Activated T-helper 2 cell treated with anti-CD3 and anti-CD28 coated beads, Interferon-gamma antibody, Interleukin-2, Interleukin-4, amounts not matched to agents 10 μg/mL and 5 μg/mL and 100 μg/mL, durations not matched to agents 14 hours and 24 hours and 36 hours (primary cell): ENCODE results near the gene SGCD. TPM values are rescaled to one million over a fixed set of nuclear protein-coding genes. Genes with fewer than 3 reads are reported as not detected.
"Not testable (repeated sequence)": the region's sequence is repeated elsewhere in the genome, so short reads cannot be mapped to it uniquely, and the experiment has no call there.

ENCODE experiments used
- DNase-seq: peaks from one replicate; pipeline ENCODE4 v3.0.0; 2021; ENCODE audit warnings: low spot score
- H3K27ac Mint-ChIP-seq: one replicate; pipeline ENCODE4 v1.8.0; 2021; ENCODE audit warnings: mixed read lengths
- H3K27me3 Mint-ChIP-seq: one replicate; pipeline ENCODE4 v1.8.0; 2021; ENCODE audit warnings: low read depth, mixed read lengths
- H3K36me3 Mint-ChIP-seq: one replicate; pipeline ENCODE4 v1.8.0; 2021; ENCODE audit warnings: low read depth, mixed read lengths
- H3K4me1 Mint-ChIP-seq: one replicate; pipeline ENCODE4 v1.8.0; 2021; ENCODE audit warnings: low read depth, mixed read lengths
- H3K4me3 Mint-ChIP-seq: one replicate; pipeline ENCODE4 v1.8.0; 2021; ENCODE audit warnings: low read depth, mild to moderate bottlenecking, moderate library complexity, mixed read lengths
- H3K9me3 Mint-ChIP-seq: one replicate; pipeline ENCODE4 v1.8.0; 2021; ENCODE audit warnings: mixed read lengths
- intact Hi-C: fragments of 100-400 bp; cut with micrococcal nuclease; formaldehyde crosslinking; loops from one replicate; pipeline ENCODE4 v1.15.1; 2023
- total RNA-seq: library from RNA; stranded (reverse); gene quantifications from 2 replicates; pipeline ENCODE4 v1.2.3, GENCODE V29; 2022

SGCD gene
- total RNA-seq, 1 donor from 2014 or later = not detected

DNA sequence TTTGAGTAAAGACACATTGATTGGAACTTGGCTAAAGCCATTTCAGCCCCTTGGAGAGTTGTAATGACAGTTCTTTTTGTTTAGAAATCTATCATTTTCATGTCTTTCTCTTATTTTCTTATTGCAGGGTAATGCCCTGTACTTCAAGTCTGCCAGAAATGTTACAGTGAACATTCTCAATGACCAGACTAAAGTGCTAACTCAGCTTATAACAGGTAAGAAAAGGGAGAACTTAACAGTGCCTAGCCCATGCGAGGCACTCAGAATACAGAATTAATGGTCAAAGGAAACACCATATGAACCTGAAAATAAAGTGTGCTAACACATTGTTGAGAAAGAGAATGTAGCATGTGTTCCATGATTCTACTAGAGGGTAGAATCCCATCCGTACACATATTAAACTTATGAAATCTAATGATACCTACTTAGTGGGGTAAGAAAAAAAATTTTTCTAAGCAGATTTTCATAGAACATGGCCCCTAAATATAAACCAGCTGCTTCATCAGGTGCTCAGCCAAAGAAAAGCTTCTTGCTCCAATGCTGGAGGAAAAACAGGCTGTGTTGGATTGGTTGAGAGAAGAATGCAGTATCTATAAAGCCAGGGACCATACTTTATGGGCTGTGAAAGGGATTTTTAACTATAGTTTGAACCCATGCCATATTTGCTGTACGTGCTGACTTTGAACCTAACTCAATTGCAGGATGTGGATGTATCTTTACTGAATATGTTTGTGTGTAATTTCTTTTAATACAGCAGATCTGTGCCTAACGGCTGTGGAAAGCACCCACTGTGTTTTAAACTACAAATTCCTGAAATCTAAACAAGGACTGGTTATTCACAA, 262.4 kb downstream of the SGCD start:
- intact Hi-C loops = no loop called here
- Mint-ChIP-seq H3K27ac (no peak overlapping the region), H3K27me3 (peaks cover 16% of the 10 kb centered on the region)

DNA sequence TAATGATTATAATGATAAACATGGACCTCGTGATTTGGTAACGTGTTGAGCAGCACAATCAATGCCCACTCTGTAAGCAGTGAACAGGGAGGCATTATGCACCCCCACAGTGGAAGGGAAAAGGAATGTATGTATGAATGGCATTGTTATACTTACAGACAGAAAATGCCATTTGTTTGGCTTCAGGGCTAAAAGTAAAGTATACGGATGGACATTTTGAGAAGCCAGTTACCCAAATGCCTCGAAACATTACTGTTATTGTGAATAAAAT, 262.9 kb downstream of the SGCD start:
- Mint-ChIP-seq H3K27me3 (peaks cover 16% of the 10 kb centered on the region), H3K27ac (no peak overlapping the region), H3K9me3 (no peaks in the 10 kb centered on the region), H3K36me3 (no peaks in the 10 kb centered on the region), H3K4me1 (no peaks in the 10 kb centered on the region), H3K4me3 (no peak overlapping the region)
- intact Hi-C loops = no loop called here
- no peak for DNase-seq

More for the DNA sequence above, 262.4 kb downstream of the SGCD start:
- H3K4me1 Mint-ChIP-seq = no peaks in the 10 kb centered on the region
- no peaks in the 10 kb centered on the region for H3K9me3 Mint-ChIP-seq
- DNase-seq = no peak
- no peaks in the 10 kb centered on the region for H3K36me3 Mint-ChIP-seq
- H3K4me3 Mint-ChIP-seq = no peak overlapping the region

DNA sequence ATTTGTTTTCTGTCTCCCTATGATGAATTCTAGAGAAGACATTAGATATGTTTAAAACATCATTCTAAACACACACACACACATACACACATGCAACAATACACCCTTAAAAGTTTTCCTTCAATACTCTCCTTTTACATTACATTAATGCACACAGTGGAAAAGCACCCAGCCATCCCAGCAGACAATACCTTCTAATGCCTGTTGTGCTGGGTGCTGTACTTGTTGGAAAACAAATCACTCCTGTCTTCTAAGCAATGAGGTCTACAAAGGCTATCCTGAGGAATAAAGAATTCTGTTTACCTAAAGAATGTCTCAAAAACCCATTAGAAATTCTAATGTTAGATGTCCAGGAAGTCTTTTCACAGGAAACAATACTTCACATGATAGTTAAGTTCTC, 264.0 kb downstream of the SGCD start:
- Mint-ChIP-seq H3K9me3 (no peaks in the 10 kb centered on the region), H3K36me3 (no peaks in the 10 kb centered on the region), H3K4me1 (no peaks in the 10 kb centered on the region), H3K4me3 (no peak overlapping the region), H3K27ac (no peak overlapping the region), H3K27me3 (peaks cover 16% of the 10 kb centered on the region)
- intact Hi-C loops = no loop called here
- DNase-seq = no peak

DNA sequence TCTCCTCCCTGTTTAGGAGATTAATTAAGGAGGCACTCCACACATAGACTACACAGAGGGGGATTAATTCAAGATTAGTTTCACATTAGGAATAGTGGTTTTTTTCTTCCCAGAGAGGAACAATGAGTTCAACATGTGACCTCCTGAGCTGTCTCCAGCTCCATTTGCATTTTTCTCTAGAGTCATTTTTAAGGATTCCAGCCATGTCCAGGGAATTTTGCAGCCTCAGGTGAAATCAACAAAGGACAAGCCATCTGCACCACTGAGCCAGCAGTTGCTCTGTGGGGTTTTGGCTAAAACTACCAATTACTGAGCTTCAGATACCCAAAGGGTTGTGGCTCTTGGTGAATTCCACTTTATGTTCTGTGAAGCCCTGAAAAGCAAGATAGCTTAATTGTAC, 264.7 kb downstream of the SGCD start:
- no peak overlapping the region for H3K27ac Mint-ChIP-seq
- peaks cover 13% of the 10 kb centered on the region for H3K27me3 Mint-ChIP-seq
- H3K4me1 Mint-ChIP-seq = no peaks in the 10 kb centered on the region
- intact Hi-C loops = no loop called here
- H3K4me3 Mint-ChIP-seq = no peak overlapping the region
- no peak for DNase-seq
- H3K9me3 Mint-ChIP-seq = no peaks in the 10 kb centered on the region
- H3K36me3 Mint-ChIP-seq = no peaks in the 10 kb centered on the region

DNA sequence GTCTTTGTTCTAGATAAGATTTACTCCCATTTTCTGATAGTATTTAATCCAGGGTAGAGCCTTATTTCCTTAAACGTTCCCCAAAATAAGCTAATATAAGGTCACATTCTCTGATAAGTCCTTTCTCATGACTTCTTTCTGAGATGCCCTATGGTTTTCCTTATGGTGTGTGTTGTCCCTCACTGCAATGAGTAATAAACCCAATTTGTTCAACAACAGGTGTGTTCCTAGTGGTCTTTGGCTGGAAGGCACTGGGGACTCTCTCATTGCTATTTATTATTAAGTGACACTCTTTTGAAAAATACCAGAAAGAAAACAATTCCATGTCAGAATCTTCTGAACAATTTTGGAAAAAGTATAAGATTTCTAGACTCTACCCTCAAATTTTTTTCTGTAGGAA, 266.6 kb downstream of the SGCD start:
- DNase-seq = no peak
- H3K4me1 Mint-ChIP-seq = no peaks in the 10 kb centered on the region
- no peaks in the 10 kb centered on the region for H3K9me3 Mint-ChIP-seq
- no peak overlapping the region for H3K27ac Mint-ChIP-seq
- no peaks in the 10 kb centered on the region for H3K36me3 Mint-ChIP-seq
- H3K4me3 Mint-ChIP-seq = no peak overlapping the region
- H3K27me3 Mint-ChIP-seq = peaks cover 12% of the 10 kb centered on the region
- intact Hi-C loops = no loop called here

DNA sequence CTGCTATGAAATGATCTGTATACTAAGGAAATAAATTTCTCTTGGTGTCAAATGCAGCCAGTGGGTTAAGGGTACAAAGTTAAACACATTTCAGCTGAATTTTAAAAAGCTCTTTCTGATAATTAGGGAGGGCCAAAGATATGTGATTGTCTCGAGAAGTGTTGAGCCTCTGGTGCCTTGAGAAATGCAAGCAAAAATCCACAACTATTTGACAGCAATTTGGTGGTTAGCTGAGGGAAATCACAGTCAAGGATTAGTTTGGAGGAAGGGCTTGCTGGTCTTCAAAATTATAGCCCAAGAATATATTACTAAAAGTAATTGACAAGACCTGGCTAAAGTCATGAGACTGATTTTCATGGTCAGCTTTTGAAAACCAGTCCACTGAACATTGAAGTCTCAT, 267.4 kb downstream of the SGCD start:
- no peaks in the 10 kb centered on the region for H3K36me3 Mint-ChIP-seq
- peaks cover 9% of the 10 kb centered on the region for H3K27me3 Mint-ChIP-seq
- no peak overlapping the region for H3K27ac Mint-ChIP-seq
- no peaks in the 10 kb centered on the region for H3K4me1 Mint-ChIP-seq
- H3K9me3 Mint-ChIP-seq = no peaks in the 10 kb centered on the region
- intact Hi-C loops = no loop called here
- DNase-seq = no peak
- H3K4me3 Mint-ChIP-seq = no peak overlapping the region

DNA sequence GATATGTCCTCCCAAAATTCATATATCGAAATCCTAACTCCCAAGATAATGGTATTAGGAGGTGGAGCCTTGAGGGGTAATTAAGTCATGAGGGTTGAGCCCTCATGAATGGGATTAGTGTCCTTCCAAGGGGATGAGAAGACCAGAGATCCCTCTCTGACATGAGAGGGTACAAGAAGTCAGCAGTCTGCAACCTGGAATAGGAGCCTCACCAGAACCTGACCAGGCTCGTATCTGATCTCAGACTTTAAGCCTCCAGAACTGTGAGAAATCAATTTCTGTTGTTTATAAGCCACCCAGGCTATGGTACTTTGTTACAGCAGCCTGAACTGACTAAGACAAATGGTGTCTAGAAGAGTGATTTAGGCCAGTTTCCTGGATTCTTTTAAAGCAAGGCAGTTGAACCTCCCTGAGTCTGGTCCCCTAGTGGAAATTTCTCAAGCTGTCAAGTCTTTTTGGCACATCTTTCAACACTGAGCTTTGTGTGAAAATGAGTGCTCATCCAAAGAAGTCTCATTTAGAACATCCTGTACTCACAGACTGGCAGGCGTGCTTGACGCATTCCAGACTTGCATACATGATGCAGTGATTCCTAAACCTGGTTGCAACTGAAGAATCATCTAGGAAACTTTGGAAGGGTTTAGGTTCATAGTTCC, 268.3 kb downstream of the SGCD start:
- intact Hi-C loops = loop anchor here (5.0 kb wide), 1 partner anchor 537 kb away; no protein-coding TSS in a partner anchor
- Mint-ChIP-seq H3K27ac (no peak overlapping the region), H3K4me3 (no peak overlapping the region), H3K4me1 (no peaks in the 10 kb centered on the region), H3K9me3 (no peaks in the 10 kb centered on the region), H3K27me3 (peaks cover 9% of the 10 kb centered on the region), H3K36me3 (no peaks in the 10 kb centered on the region)
- DNase-seq = no peak

DNA sequence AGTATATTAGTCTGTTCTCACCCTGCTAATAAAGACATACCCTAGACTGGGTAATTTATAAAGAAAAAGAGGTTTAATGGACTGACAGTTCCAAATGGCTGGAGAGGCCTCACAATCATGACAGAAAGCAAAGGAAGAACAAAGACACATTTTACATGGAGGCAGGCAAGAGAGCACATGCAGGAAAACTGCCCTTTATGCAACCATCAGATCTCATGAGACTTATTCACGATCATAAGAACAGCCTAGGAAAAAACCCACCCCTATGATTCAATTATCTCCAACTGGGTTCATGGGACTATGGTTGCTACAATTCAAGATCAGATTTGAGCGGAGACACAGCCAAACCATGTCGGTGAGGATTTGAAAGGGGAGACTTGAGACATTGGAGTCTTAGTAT, 270.3 kb downstream of the SGCD start:
- no peak overlapping the region for H3K27ac Mint-ChIP-seq
- H3K27me3 Mint-ChIP-seq = peaks cover 6% of the 10 kb centered on the region
- H3K36me3 Mint-ChIP-seq = no peaks in the 10 kb centered on the region
- H3K4me1 Mint-ChIP-seq = no peaks in the 10 kb centered on the region
- no peak for DNase-seq
- no peak overlapping the region for H3K4me3 Mint-ChIP-seq
- intact Hi-C loops = loop anchor here (5.0 kb wide), 1 partner anchor 535 kb away; no protein-coding TSS in a partner anchor
- H3K9me3 Mint-ChIP-seq = peaks cover 10% of the 10 kb centered on the region

DNA sequence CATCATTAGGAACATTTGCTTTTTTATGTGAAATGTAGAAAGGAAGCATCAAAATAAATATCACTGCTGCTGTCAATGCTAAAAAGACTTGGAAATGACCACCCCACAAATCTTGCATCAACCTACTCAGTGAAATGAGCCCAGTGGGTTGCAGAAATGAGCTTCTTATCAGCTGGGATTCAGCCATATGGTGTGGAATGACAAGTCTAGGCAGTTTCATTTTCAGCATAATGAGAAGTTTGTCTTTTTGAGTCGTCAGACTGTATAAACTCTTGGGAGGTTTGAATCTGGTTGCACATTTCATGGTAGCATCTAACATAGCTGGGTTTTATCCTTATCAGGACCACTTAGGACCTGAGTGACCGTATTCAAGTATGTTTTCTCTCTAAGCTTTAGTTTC, 272.0 kb downstream of the SGCD start:
- no peaks in the 10 kb centered on the region for H3K4me1 Mint-ChIP-seq

DNA sequence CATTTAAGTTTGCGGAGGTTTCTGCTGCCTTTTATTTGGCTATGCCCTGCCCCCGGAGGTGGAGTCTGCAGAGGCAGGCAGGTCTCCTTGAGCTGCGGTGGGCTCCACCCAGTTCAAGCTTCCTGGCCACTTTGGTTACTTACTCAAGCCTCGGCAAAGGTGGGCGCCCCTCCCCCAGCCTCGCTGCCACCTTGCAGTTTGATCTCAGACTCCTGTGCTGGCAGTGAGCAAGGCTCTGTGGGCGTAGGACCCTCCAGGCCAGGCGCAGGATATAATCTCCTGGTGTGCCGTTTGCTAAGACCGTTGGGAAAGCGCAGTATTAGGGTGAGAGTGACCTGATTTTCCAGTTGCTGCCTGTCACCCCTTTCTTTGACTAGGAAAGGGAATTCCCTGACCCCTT, 283.6 kb downstream of the SGCD start:
- H3K4me3 Mint-ChIP-seq, intact Hi-C loops: not testable (repeated sequence)
- H3K9me3 Mint-ChIP-seq = peaks cover 23% of the 10 kb centered on the region

More for the DNA sequence above, 272.0 kb downstream of the SGCD start:
- H3K27me3 Mint-ChIP-seq = peaks cover 2% of the 10 kb centered on the region
- H3K9me3 Mint-ChIP-seq = peaks cover 16% of the 10 kb centered on the region
- H3K27ac Mint-ChIP-seq = no peak overlapping the region
- no peak overlapping the region for H3K4me3 Mint-ChIP-seq
- no peak for DNase-seq
- no peaks in the 10 kb centered on the region for H3K36me3 Mint-ChIP-seq
- intact Hi-C loops = loop anchor here (5.0 kb wide), 1 partner anchor 533 kb away; no protein-coding TSS in a partner anchor

DNA sequence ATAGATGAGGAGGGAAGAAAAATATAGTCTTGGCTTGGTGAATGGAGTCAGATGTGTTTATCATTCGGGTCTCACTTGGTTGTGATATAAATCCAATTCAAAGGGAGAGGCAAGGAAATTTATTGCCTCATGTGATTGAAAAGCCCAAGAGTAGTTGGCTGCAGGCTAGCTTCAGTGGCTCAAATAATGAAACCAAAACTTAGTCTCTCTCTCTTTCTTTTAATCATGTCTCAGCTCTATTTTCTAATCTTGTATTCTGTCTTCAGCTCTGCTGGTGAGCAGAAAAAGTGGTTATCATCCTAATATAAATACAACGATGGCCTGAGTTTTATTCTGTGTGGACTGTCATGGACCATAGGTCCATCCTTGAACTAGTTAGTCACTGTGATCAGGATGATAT, 288.9 kb downstream of the SGCD start:
- Mint-ChIP-seq H3K27me3 (no peaks in the 10 kb centered on the region), H3K9me3 (peaks cover 14% of the 10 kb centered on the region), H3K4me1 (no peaks in the 10 kb centered on the region), H3K36me3 (no peaks in the 10 kb centered on the region), H3K27ac (no peak overlapping the region), H3K4me3 (no peak overlapping the region)
- no peak for DNase-seq
- intact Hi-C loops = no loop called here

More for the DNA sequence above, 283.6 kb downstream of the SGCD start:
- not testable (repeated sequence) for DNase-seq, H3K36me3 Mint-ChIP-seq, H3K4me1 Mint-ChIP-seq, H3K27me3 Mint-ChIP-seq, H3K27ac Mint-ChIP-seq

DNA sequence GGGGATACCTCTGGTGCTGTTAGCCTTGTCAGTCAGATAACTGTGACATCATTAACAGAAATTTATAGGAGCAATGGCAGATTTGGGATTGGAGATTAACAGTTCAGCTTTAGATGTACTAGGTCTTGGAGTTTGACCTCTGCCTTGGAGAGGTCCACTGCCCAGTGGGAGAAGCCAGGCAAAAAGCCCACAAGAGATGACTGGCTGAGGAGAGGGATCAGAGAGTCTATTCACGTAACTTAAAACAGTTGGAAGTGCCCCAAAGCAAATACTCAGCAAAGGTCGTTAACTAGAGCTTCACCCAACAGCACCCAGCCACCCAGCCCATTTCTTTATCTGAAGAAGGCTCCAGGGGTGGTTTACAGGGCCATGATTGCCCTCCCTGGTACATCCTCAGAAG, 290.5 kb downstream of the SGCD start:
- H3K27ac Mint-ChIP-seq = no peak overlapping the region
- H3K36me3 Mint-ChIP-seq = no peaks in the 10 kb centered on the region
- intact Hi-C loops = no loop called here

DNA sequence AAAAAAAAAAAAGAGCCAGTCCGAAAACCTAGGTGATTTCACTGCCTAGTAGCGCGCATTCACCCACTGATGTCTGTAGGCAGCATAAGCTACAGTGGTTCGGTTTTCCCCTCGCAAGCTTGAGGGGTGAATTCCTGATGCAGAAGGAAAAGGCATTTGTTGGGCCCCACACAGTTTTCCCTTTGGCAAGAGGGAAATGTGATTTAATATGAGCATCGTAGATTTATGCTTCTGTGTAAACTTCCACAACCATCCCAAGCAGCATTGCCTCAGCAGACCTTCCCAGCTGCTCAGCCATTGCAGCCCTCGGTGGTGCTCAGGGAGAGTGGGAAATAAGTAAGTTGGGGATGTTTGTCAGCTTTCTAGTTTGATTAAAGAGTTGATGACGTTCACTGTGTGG, 291.6 kb downstream of the SGCD start:
- H3K4me3 Mint-ChIP-seq = no peak overlapping the region
- H3K4me1 Mint-ChIP-seq = no peaks in the 10 kb centered on the region
- intact Hi-C loops = no loop called here
- no peak for DNase-seq
- no peaks in the 10 kb centered on the region for H3K36me3 Mint-ChIP-seq
- no peaks in the 10 kb centered on the region for H3K27me3 Mint-ChIP-seq
- no peak overlapping the region for H3K27ac Mint-ChIP-seq
- no peaks in the 10 kb centered on the region for H3K9me3 Mint-ChIP-seq

More for the DNA sequence above, 290.5 kb downstream of the SGCD start:
- no peak for DNase-seq
- Mint-ChIP-seq H3K27me3 (no peaks in the 10 kb centered on the region), H3K9me3 (no peaks in the 10 kb centered on the region), H3K4me3 (no peak overlapping the region), H3K4me1 (no peaks in the 10 kb centered on the region)
